ENCODE results near the gene FBXO24. TPM values are rescaled to one million over a fixed set of nuclear protein-coding genes. Genes with fewer than 3 reads are reported as not detected.

The FBXO24 gene
- total RNA-seq, 2 experiments from 2014 or later, result 0.36 TPM

DNA sequence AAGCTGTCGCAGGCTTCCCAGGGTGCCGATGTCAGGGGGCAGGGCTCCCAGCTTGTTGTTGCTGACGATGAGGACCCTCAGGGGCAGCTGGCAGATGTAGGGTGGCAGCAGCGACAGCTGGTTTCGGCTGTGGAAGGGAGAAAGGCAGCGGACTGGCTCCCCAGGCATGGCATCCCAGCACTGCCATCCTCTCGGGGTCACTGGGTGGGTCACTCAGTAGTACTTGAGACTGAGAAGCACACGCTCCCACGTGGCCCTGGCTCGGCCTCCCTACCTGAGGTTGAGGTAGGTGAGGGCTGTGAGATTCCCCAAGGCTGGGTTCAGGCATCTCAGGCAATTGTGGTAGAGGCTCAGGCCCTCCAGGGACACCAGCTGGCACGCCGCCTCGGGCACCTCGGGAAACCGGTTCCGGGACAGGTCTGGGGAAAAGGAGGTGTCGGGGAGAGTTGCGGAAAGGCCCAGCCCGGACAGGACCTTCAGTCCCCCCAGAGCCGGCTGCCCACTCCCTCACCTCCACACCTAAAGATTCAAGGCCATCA, 4.0 kb upstream of the FBXO24 start:
- CTCF ChIA-PET, result interaction anchor here (1.1 kb wide), 1 partner anchor 109 kb away, joined by 3 read pairs; no protein-coding TSS in a partner anchor
- POLR2A ChIA-PET, result no interaction called here

DNA sequence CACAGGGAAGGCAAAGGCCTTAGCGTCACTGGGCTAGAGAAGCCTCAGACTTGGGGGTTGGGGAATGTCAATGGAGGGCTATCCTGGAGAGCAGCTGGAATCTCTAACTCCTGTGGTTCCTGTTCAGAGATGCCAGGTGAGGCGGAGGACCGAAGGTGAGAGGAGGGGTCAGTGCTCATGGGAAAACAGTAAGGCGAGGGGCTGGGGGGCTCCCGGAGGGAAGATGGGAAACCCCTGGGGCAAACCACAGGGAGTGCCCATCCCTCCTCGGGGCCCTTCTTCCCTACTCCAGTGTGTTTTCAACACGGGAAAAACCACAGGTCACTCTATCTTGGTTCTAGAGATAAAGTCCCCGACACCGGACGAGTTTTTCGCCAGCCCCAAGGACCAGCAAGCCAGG, 3.5 kb upstream of the FBXO24 start:
- CTCF ChIA-PET, result interaction anchor here (1.1 to 1.8 kb wide), 5 partner anchors 12 to 123 kb away, joined by 3 to 7 read pairs (median 4); partner anchors contain the start of gene MOSPD3
- POLR2A ChIA-PET, result interaction anchor here (1.4 kb wide), 1 partner anchor 27 kb away, joined by 4 read pairs; no protein-coding TSS in a partner anchor

DNA sequence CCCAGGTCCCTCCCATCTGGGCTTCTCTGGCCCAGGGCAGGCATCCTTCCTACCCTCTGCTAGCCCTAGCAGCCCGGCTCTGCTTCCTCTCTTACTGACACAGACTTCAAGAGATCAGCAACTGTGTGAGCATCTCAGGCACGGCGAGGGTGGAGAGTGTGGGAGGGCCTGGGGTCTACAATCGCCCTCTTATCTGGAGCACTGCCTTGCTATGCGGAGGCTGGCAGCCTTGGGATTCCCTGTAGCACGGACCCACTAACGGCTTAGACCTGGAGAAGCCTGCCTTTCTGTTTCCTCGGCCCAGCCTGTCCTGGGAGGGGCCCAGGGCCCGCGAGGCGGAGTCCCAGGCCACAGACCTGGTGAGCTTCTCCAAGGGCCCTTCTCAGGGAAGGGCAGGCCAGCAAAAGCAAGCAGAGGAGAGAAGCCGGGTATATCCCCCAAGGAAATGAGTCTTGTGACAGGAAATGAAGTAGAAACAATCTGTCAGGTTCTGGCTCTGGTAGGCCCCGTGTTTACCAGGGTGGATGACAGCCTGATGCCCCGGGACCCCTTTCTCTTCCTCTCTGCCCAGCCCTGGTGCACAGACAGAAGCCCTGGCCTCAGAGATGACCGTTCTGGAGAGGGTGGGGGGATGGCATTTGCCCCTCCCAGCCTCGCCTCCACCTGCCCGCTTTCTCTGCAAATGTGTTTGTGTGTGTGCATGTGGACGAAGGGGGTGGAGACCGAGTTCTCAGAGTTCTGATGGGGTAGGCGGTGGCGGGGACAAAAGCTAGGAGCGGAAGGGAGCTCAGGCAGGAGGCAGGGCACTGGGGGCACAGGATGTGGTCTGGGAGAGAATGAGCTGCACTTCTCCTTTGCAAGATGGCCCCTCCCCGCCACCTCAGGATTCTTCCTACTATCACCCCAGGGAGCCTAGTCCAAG, 2.7 kb upstream of the FBXO24 start:
- CTCF ChIA-PET, result interaction anchor here (1.1 to 4.3 kb wide), 8 partner anchors 11 to 122 kb away, joined by 3 to 25 read pairs (median 4); partner anchors contain the start of gene MOSPD3
- POLR2A ChIA-PET, result interaction anchor here (0.6 to 1.5 kb wide), 7 partner anchors 26 to 155 kb away, joined by 3 to 7 read pairs (median 4); partner anchors contain the start of genes MOSPD3, POP7 and ZCWPW1

DNA sequence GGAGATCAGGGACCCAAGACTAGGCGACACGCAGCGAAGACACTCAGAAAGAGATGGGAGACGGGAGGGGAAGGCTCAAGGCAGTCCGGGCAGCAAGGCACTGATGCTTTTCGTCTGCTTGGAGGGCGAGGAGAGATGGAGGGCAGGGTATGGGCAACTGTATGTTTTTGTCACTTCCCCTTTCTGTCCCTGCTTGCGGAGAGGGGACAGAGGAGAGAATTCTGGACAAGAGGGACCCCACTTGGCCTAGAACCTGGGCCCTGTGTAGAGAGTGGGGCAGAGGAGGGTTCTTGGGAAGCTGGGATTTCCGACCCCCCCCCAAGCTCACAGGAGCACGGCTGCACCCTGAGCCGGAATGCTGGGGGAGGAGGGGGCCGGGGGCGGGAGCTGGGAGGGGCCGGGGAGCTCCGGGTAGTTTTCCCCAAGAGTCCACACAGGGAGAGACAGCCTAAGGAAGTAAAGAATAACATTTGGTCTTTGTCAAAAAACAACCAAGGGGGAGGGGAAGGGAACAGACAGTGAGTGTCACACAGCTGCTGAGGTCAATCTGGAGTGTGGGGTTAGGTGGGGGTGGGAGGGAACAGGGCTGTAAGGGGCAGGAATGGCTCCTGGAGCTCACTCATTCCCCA, 2.0 kb upstream of the FBXO24 start:
- CTCF ChIA-PET, result interaction anchor here (1.1 to 4.3 kb wide), 10 partner anchors 12 to 121 kb away, joined by 3 to 25 read pairs (median 4); partner anchors contain the start of gene MOSPD3
- POLR2A ChIA-PET, result interaction anchor here (0.6 to 3.0 kb wide), 10 partner anchors 22 to 268 kb away, joined by 3 to 18 read pairs (median 4); partner anchors contain the start of genes MOSPD3, POP7, SLC12A9 and ZCWPW1

DNA sequence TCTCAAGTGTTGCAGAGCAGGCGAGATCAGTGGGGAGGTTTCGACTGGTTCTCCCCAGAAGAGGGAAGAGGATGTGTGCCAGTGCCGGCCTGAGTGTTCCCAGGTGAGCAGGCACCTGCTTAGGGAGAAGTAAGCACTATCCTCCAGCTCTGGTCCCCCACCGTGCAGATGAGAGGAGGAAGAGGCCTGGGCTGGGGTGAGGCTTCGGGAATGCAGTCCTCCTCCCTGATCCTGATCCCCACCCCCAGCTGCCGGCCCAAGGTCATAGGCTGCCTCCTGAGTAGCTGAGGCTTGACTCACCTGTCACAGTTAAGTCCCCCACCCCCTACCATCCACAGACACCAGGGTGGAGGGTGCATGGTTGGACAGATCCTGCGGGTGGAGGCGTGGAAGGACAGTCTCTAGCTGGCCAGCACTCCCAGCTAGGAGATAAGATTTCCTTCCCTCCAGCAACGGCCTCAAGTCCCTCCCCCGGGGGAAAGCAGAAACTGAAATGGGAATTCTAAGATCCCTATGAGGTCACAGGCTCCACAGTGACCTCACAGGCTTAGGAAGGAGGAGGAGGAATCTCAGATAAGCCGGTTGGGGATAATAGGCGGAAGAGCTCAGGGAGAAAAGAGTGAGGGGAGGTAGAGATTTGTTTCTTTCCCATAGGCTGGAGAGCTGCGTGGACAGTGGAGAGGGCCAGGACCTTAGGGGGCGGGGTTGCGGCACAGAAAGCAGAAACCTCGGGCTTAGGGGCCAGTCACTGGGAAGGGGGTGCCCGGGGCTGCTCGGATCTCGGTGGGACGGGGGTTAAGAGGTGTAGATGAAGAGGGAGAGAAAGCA, 1.2 kb upstream of the FBXO24 start:
- POLR2A ChIA-PET, result interaction anchor here (0.6 to 3.0 kb wide), 7 partner anchors 21 to 267 kb away, joined by 3 to 18 read pairs (median 7); partner anchors contain the start of genes MOSPD3, POP7 and SLC12A9
- CTCF ChIA-PET, result interaction anchor here (1.0 to 4.3 kb wide), 17 partner anchors 12 to 148 kb away, joined by 3 to 25 read pairs (median 5); partner anchors contain the start of genes MOSPD3 and PCOLCE

DNA sequence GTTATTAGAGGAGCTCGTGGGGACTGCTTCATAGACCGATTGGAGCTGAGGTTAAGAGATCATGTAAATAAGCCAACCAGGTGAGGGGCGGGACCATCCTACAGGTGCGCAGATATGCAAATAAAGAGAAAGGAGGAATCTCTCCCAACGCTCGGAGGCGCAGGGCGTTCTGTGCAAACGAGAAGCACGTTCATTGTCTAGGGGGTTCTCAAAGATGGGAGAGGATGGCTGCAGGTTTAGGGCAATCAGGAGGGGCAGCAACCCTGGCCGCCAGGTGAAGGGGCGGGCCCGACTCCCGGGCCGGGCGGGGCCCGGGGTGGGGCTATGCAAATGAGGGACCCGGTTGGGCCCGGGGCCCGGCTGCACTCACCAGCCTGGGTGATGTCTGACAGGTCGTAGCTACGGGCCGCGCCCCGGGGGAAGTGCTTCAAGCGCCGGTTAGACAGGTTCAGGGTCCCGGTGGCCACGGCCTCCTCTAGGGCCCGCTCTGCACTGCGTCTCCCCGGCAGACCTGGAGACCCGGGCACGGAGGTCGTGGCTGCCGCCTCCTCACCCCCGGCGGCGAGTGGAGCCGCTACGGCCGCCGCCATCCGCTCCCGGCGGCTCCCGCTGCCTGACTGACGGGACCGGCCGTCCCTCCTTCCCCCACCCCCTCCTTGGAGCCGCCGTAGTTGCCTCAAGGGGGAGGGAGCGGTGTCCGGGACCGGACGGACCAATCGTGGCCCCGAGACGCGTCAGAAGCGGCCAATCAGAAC, 440 bp upstream of the FBXO24 start, which contains the start of gene LRCH4:
TSS of gene LRCH4 (minus strand) at position 619 of the 755 bp plus-strand sequence. CDS start at position 590, 29 bp downstream.
- ChIA-PET CTCF (interaction anchor here (0.7 to 4.3 kb wide), 21 partner anchors 13 to 156 kb away, joined by 3 to 25 read pairs (median 4); partner anchors contain the start of genes MEPCE, MOSPD3 and PCOLCE), POLR2A (interaction anchor here (0.6 to 3.0 kb wide), 15 partner anchors 15 to 157 kb away, joined by 3 to 18 read pairs (median 6); partner anchors contain the start of genes MEPCE, MOSPD3, POP7 and PPP1R35)

DNA sequence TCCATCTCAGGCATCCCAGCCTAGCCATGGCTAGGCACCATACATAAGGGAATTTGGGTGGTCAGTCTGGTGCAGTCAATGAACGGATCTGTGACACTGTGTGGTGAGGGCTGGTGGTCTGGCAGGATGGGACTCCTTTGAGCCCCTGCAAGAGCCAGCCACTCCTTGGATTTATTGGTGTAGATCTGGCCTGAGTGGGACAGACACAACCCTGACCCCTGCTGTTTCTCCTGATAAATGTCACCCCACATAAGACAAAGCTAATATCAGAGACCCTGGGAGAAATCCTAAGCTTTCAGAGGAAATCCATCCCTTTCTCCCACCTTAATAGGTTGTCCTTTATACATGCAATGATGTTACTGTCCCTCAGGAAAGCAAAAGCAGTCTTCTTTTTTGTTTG, 2.3 kb downstream of the FBXO24 start:
- CTCF ChIA-PET, result interaction anchor here (0.8 to 1.2 kb wide), 6 partner anchors 24 to 119 kb away, joined by 3 to 6 read pairs (median 4); partner anchors contain the start of genes MOSPD3 and POP7
- POLR2A ChIA-PET, result no interaction called here

DNA sequence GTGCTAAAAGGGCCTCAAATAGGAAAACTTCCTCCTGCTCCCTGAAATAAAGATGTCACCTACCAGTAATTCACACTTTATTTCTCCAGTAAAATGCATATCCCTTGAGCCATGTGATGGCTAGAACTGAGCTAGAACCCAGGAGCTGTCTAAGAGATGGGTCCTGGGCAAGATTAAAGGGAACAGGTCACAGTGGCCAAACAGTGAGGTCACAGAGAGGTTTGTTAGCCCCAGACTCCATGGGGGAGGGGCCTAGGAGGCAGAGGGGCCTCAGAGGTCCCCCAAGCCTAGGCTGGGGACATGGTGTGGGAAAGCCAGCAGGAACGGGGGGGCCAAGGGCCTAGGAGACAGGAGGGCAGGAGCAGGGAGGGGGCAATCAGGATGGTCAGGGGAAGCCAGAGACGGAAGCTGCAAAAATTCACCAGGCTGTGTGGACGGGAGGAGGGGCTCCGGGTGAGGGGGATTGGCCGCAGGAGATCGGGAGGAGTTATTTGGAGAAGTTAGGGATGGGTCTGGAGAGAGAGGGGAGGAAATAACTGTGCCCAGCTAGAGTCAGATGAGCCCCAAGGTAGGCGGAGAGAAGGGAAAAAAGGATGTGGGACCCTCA, 3.3 kb downstream of the FBXO24 start:
- CTCF ChIA-PET, result interaction anchor here (0.7 to 1.2 kb wide), 6 partner anchors 23 to 120 kb away, joined by 3 to 6 read pairs (median 4); partner anchors contain the start of genes MOSPD3 and POP7
- POLR2A ChIA-PET, result interaction anchor here (0.6 kb wide), 1 partner anchor 37 kb away, joined by 4 read pairs; no protein-coding TSS in a partner anchor

DNA sequence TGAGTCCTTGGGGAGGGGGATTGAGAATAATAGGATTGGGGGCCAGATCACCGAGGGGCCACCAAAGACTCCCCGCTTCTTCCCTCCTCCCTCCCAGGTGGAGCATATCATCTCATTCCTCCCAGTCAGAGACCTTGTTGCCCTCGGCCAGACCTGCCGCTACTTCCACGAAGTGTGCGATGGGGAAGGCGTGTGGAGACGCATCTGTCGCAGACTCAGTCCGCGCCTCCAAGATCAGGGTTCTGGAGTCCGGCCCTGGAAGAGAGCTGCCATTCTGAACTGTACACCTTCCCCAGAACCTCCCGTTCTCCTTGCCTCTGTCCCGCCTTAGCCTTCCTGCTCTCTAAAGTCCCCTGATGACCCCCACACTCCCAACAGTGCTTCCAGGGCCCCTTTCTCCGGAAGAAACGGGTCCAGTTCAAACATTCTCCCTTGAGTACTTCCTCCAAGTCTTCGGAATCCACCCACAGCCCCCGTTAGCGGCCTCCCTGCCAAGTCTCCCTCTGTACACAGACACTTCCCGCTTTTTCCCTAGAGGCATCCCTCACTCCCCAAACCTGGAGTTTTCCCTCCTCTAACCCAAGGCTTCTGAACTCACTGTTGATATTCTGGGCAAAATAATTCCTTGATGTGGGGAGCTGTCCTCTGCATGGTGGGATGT, 4.1 kb downstream of the FBXO24 start:
- CTCF ChIA-PET, result interaction anchor here (0.7 kb wide), 2 partner anchors 19 to 54 kb away, joined by 3 read pairs; no protein-coding TSS in a partner anchor
- POLR2A ChIA-PET, result interaction anchor here (0.6 kb wide), 1 partner anchor 36 kb away, joined by 4 read pairs; no protein-coding TSS in a partner anchor

DNA sequence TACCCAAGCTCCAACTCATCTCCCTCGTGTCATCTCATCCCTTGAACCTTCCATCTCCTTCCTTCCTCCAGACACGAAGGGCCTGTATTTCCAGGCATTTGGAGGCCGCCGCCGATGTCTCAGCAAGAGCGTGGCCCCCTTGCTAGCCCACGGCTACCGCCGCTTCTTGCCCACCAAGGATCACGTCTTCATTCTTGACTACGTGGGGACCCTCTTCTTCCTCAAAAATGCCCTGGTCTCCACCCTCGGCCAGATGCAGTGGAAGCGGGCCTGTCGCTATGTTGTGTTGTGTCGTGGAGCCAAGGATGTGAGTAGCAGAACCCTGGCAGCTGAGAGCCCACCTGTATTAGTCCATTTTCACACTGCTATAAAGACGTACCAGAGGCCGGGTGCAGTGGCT, 5.5 kb downstream of the FBXO24 start:
- CTCF ChIA-PET, result no interaction called here

DNA sequence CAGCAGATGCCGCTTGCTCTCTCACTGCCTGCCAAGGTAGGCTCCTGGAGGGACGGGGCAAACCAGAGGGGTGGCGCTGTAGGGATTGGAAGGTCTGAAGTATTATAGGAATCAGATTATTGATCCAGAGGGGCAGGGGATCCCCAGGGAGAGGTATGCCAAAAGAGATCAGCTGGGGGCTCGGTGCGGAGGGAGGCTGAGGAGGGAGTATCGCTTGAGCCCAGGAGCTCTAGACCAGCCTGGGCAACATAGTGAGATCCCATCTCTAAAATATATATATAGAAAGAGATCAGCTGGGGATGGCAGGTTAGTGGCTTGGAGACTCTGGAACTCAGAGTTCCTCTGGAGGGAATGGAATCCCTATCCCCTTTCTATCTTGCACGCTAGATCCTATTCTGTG, 9.1 kb downstream of the FBXO24 start:
- ChIA-PET CTCF (no interaction called here), POLR2A (no interaction called here)

More for the DNA sequence above, 5.5 kb downstream of the FBXO24 start:
- POLR2A ChIA-PET, result no interaction called here

DNA sequence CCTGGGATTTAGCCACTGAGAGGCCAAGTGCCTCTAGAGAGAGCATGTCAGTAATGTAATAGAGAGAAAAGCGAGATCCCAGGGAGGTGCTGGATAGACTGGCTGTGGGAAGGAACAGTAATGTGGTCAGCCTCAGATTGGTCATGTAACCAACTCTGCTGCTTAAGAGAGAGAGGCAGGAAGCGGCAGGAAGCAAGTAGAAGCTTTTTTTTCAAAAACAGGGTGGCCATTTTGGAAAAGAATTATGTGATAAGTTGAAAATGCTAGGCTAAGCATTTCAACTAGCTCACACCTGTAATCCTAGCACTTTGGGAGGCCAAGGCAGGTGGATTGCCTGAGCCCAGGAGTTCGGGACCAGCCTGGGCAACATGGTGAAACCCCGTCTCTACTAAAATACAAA, 12.3 kb downstream of the FBXO24 start:
- ChIA-PET CTCF (no interaction called here), POLR2A (no interaction called here)

DNA sequence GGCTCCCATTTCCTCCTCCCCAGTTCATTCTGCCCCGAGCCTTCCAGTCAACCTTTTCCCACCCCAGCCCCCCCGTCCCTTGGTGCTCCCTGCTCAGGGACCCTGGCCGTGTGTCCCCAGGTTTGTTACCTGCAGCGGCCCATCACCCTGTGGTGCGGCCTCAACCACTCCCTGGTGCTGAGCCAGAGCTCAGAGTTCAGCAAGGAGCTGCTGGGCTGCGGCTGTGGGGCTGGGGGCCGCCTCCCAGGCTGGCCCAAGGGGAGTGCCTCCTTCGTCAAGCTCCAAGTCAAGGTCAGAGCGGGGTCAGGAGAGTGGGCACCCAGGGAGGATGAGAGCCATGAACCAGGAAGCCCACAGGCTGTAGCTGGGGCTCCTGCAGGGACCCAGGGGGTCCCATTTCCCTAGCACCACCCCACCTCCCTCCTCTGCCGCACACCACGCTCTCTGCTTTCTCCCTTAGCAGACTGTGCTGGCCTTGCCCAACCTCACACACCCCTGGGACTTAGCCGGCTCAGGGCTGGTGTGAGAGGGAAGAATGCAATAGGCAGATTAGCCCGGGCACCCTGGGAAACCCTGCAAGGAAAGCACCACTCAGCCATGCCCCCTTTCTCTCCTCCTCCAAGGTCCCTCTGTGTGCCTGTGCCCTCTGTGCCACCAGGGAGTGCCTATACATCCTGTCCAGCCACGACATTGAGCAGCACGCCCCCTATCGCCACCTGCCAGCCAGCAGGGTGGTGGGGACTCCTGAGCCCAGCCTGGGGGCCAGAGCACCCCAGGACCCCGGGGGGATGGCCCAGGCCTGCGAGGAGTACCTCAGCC, 14.0 kb downstream of the FBXO24 start:
- ChIA-PET CTCF (interaction anchor here (0.6 kb wide), 1 partner anchor 67 kb away, joined by 3 read pairs; no protein-coding TSS in a partner anchor), POLR2A (no interaction called here)

DNA sequence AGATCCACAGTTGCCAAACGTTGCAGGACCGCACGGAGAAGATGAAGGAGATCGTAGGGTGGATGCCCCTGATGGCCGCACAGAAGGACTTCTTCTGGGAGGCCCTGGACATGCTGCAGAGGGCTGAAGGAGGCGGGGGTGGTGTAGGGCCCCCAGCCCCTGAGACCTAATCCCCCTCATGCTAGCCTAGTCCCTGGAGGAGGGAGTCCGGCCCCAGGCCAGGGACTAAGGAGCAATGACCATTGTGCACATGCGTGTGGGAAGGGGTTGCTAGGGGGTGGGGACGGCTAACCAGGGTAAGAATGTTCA, 14.6 kb downstream of the FBXO24 start:
- ChIA-PET CTCF (no interaction called here), POLR2A (no interaction called here)

DNA sequence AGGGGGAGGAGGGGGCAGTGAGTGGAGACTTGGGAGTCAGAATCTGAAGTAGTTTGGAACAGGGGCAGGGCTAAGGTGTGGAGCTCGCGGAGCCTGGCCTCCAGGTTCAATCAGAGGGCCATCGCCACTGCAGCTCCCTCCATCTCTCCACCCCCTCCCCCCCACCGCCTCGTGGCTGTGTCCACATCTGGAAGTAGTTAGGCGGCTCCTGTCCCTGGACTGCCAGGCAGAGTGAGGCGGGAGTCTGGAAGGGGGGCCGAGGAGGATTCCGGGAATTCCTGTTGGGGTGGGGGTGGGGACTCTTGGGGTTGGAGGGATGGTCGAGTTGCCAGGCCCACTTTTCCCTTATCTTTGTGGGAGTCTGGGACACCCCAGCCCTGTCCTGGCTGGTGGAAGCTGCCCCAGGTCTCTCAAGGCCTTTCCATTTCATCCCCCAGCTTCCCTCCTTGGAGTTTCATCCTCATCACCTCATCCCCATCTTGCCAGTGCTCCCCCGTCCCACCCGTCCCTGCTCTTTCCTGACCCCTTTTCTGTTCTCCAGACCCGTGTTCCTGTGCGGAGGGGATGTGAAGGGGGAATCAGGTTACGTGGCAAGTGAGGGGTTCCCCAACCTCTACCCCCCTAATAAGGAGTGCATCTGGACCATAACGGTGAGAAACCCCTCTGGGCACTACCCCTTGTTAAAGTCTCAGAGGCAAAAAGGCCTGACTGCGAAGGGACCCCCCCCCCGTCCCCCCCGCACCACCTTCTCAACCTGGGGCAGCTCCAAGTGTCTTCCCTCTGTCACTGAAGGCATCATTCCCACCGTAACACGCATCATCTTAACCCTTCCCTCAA, 17.0 kb downstream of the FBXO24 start:
- POLR2A ChIA-PET, result interaction anchor here (0.6 kb wide), 2 partner anchors 92 to 93 kb away, joined by 3 to 9 read pairs; no protein-coding TSS in a partner anchor

More for the DNA sequence above, 17.0 kb downstream of the FBXO24 start:
- CTCF ChIA-PET, result interaction anchor here (0.5 to 1.7 kb wide), 6 partner anchors 17 to 44 kb away, joined by 3 to 6 read pairs (median 4); partner anchors contain the start of genes FBXO24 and LRCH4

All from activated CD8-positive, alpha-beta memory T cell treated with anti-CD3 and anti-CD28 coated beads for 36 hours (primary cell).